ENCODE measurements around the gene KIAA0825. TPM values are rescaled to one million over a fixed set of nuclear protein-coding genes. Genes with fewer than 3 reads are reported as not detected.
"Not testable (repeated sequence)": the region's sequence is repeated elsewhere in the genome, so short reads cannot be mapped to it uniquely, and the experiment has no call there.

The KIAA0825 gene
- total RNA-seq, 1 donor from 2014 or later: 0.62 TPM

- H3K4me3 Mint-ChIP-seq (ENCODE audit: low read depth): no peak overlapping the region
- H3K27ac Mint-ChIP-seq: no peak overlapping the region
- intact Hi-C loops (cut with micrococcal nuclease): no loop called here
- no peak for DNase-seq (ENCODE audit: low spot score)
- H3K27me3 Mint-ChIP-seq (ENCODE audit: low read depth): no peaks in the 10 kb centered on the region
- H3K4me1 Mint-ChIP-seq (ENCODE audit: low read depth): no peaks in the 10 kb centered on the region
- no peaks in the 10 kb centered on the region for H3K9me3 Mint-ChIP-seq
- no peaks in the 10 kb centered on the region for H3K36me3 Mint-ChIP-seq (ENCODE audit: low read depth)
Measured at GRCh38 chr5:94366811-94367210, 251.6 kb downstream of the KIAA0825 start.

- intact Hi-C loops (cut with micrococcal nuclease): no loop called here
- no peak overlapping the region for H3K4me3 Mint-ChIP-seq (ENCODE audit: low read depth)
- H3K27ac Mint-ChIP-seq: no peak overlapping the region
- H3K4me1 Mint-ChIP-seq (ENCODE audit: low read depth): no peaks in the 10 kb centered on the region
- no peaks in the 10 kb centered on the region for H3K9me3 Mint-ChIP-seq
- no peaks in the 10 kb centered on the region for H3K27me3 Mint-ChIP-seq (ENCODE audit: low read depth)
- no peak for DNase-seq (ENCODE audit: low spot score)
- no peaks in the 10 kb centered on the region for H3K36me3 Mint-ChIP-seq (ENCODE audit: low read depth)
Measured at GRCh38 chr5:94362857-94363256, 255.5 kb downstream of the KIAA0825 start.

GRCh38 chr5:94361832-94362796, 256.3 kb downstream of the KIAA0825 start:
- H3K4me3 Mint-ChIP-seq (ENCODE audit: low read depth): no peak overlapping the region
- intact Hi-C loops (cut with micrococcal nuclease): no loop called here
- no peaks in the 10 kb centered on the region for H3K4me1 Mint-ChIP-seq (ENCODE audit: low read depth)
- H3K27ac Mint-ChIP-seq: no peak overlapping the region
- no peaks in the 10 kb centered on the region for H3K9me3 Mint-ChIP-seq
- H3K27me3 Mint-ChIP-seq (ENCODE audit: low read depth): no peaks in the 10 kb centered on the region
- no peak for DNase-seq (ENCODE audit: low spot score)
- no peaks in the 10 kb centered on the region for H3K36me3 Mint-ChIP-seq (ENCODE audit: low read depth)

- Mint-ChIP-seq H3K4me1 (ENCODE audit: low read depth) (no peaks in the 10 kb centered on the region), H3K27ac (no peak overlapping the region), H3K36me3 (ENCODE audit: low read depth) (no peaks in the 10 kb centered on the region), H3K27me3 (ENCODE audit: low read depth) (no peaks in the 10 kb centered on the region), H3K4me3 (ENCODE audit: low read depth) (no peak overlapping the region), H3K9me3 (no peaks in the 10 kb centered on the region)
- intact Hi-C loops (cut with micrococcal nuclease): no loop called here
- DNase-seq (ENCODE audit: low spot score): no peak
Measured at GRCh38 chr5:94361161-94361560, 257.2 kb downstream of the KIAA0825 start.

- no peaks in the 10 kb centered on the region for H3K9me3 Mint-ChIP-seq
- no peaks in the 10 kb centered on the region for H3K36me3 Mint-ChIP-seq (ENCODE audit: low read depth)
- no peaks in the 10 kb centered on the region for H3K27me3 Mint-ChIP-seq (ENCODE audit: low read depth)
- no peak overlapping the region for H3K4me3 Mint-ChIP-seq (ENCODE audit: low read depth)
- intact Hi-C loops (cut with micrococcal nuclease): no loop called here
- H3K27ac Mint-ChIP-seq: no peak overlapping the region
- no peak for DNase-seq (ENCODE audit: low spot score)
- no peaks in the 10 kb centered on the region for H3K4me1 Mint-ChIP-seq (ENCODE audit: low read depth)
Measured at GRCh38 chr5:94360382-94361130, 257.8 kb downstream of the KIAA0825 start.

- Mint-ChIP-seq H3K36me3 (ENCODE audit: low read depth) (no peaks in the 10 kb centered on the region), H3K9me3 (no peaks in the 10 kb centered on the region), H3K27me3 (ENCODE audit: low read depth) (no peaks in the 10 kb centered on the region), H3K4me3 (ENCODE audit: low read depth) (no peak overlapping the region), H3K4me1 (ENCODE audit: low read depth) (no peaks in the 10 kb centered on the region), H3K27ac (no peak overlapping the region)
- DNase-seq (ENCODE audit: low spot score): no peak
- intact Hi-C loops (cut with micrococcal nuclease): no loop called here
Measured at GRCh38 chr5:94359880-94360279, 258.5 kb downstream of the KIAA0825 start.

DNA sequence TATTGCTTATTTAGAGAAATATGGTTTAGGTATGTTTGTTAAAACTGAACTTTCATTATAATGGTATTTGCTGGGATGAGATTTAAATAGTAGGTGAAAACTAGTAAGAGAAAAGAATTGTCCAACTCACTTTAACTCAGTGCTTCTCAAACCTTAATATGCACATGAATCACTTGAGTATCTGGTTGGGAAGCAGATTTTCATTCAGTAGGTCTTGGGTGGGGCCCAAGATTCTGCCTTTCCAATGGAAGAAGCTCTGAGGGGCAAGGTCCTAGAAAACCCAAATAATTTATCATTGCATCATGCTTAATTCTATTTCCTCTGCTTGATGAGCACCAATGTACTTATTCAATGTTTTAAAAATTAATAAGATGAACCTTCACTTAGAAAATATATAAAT, 262.6 kb downstream of the KIAA0825 start:
- intact Hi-C loops (cut with micrococcal nuclease): no loop called here
- H3K27me3 Mint-ChIP-seq (ENCODE audit: low read depth): no peaks in the 10 kb centered on the region
- H3K36me3 Mint-ChIP-seq (ENCODE audit: low read depth): no peaks in the 10 kb centered on the region
- no peaks in the 10 kb centered on the region for H3K4me1 Mint-ChIP-seq (ENCODE audit: low read depth)
- H3K27ac Mint-ChIP-seq: no peak overlapping the region
- no peak for DNase-seq (ENCODE audit: low spot score)
- H3K9me3 Mint-ChIP-seq: no peaks in the 10 kb centered on the region
- H3K4me3 Mint-ChIP-seq (ENCODE audit: low read depth): no peak overlapping the region

DNA sequence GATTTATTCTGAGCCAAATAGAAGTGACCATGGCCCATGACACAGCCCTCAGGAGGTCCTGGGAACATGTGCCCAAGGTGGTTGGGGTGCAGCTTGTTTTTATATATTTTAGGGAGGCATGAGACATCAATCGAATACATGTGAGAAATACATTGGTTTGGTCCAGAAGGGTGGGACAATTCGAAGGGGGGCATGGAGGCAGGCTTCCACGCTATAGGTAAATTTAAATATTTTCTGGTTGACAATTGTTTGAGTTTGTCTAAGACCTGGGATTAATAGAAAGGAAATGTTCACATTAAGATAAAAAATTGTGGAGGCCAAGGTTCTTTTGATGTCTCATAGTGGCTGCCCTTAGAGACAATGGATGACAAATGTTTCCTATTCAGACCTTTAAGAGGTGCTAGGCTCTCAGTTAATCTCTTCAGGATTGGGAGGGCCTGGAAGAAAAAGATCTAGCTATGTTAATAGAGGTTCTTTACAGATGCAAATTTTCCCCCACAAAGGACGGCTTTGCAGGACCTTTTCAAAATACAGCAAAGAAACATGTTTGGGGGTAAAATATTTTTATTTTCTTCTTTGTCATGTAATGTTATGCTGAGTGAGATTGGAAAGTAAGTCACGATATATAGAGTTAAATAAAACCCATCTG, 263.4 kb downstream of the KIAA0825 start:
- H3K27ac Mint-ChIP-seq; H3K36me3 Mint-ChIP-seq (ENCODE audit: low read depth); DNase-seq (ENCODE audit: low spot score); H3K27me3 Mint-ChIP-seq (ENCODE audit: low read depth); H3K9me3 Mint-ChIP-seq; intact Hi-C loops (cut with micrococcal nuclease); H3K4me3 Mint-ChIP-seq (ENCODE audit: low read depth); H3K4me1 Mint-ChIP-seq (ENCODE audit: low read depth): not testable (repeated sequence)

- intact Hi-C loops (cut with micrococcal nuclease): no loop called here
Measured at GRCh38 chr5:94353605-94354004, 264.8 kb downstream of the KIAA0825 start.

GRCh38 chr5:94347130-94347529, 271.3 kb downstream of the KIAA0825 start:
- Mint-ChIP-seq H3K27me3 (ENCODE audit: low read depth) (no peaks in the 10 kb centered on the region), H3K27ac (no peak overlapping the region), H3K4me3 (ENCODE audit: low read depth) (no peak overlapping the region), H3K9me3 (no peaks in the 10 kb centered on the region), H3K36me3 (ENCODE audit: low read depth) (no peaks in the 10 kb centered on the region), H3K4me1 (ENCODE audit: low read depth) (no peaks in the 10 kb centered on the region)
- no peak for DNase-seq (ENCODE audit: low spot score)
- intact Hi-C loops (cut with micrococcal nuclease): no loop called here

More at GRCh38 chr5:94353605-94354004, 264.8 kb downstream of the KIAA0825 start:
- Mint-ChIP-seq H3K4me3 (ENCODE audit: low read depth) (no peak overlapping the region), H3K27me3 (ENCODE audit: low read depth) (no peaks in the 10 kb centered on the region), H3K27ac (no peak overlapping the region), H3K4me1 (ENCODE audit: low read depth) (no peaks in the 10 kb centered on the region), H3K36me3 (ENCODE audit: low read depth) (no peaks in the 10 kb centered on the region), H3K9me3 (no peaks in the 10 kb centered on the region)
- no peak for DNase-seq (ENCODE audit: low spot score)

DNA sequence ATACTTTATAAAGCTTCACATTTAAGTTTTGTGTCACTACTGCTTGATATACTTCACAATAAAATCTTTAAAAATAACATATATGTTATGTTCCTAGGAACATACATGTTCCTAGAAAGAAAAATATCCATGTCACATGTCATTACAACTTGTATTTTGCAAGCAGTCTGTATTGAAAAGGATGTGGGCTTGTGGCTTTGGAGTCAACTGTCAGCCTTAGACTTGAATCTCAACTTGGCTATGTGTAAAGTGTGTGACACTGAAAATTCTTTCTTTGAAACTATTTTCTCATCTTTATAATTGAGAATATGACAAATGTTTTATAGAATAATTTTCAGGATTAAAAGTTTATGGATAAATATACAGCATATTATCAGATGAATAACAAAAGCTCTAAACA, 273.1 kb downstream of the KIAA0825 start:
- Mint-ChIP-seq H3K4me1 (ENCODE audit: low read depth) (no peaks in the 10 kb centered on the region), H3K9me3 (no peaks in the 10 kb centered on the region), H3K36me3 (ENCODE audit: low read depth) (no peaks in the 10 kb centered on the region), H3K27me3 (ENCODE audit: low read depth) (no peaks in the 10 kb centered on the region), H3K27ac (no peak overlapping the region), H3K4me3 (ENCODE audit: low read depth) (no peak overlapping the region)
- DNase-seq (ENCODE audit: low spot score): no peak
- intact Hi-C loops (cut with micrococcal nuclease): no loop called here

- H3K27me3 Mint-ChIP-seq (ENCODE audit: low read depth): no peaks in the 10 kb centered on the region
- DNase-seq (ENCODE audit: low spot score): no peak
- no peak overlapping the region for H3K27ac Mint-ChIP-seq
- H3K4me3 Mint-ChIP-seq (ENCODE audit: low read depth): no peak overlapping the region
- no peaks in the 10 kb centered on the region for H3K9me3 Mint-ChIP-seq
- intact Hi-C loops (cut with micrococcal nuclease): no loop called here
- no peaks in the 10 kb centered on the region for H3K36me3 Mint-ChIP-seq (ENCODE audit: low read depth)
- H3K4me1 Mint-ChIP-seq (ENCODE audit: low read depth): no peaks in the 10 kb centered on the region
Measured at GRCh38 chr5:94337617-94338016, 280.8 kb downstream of the KIAA0825 start.

DNA sequence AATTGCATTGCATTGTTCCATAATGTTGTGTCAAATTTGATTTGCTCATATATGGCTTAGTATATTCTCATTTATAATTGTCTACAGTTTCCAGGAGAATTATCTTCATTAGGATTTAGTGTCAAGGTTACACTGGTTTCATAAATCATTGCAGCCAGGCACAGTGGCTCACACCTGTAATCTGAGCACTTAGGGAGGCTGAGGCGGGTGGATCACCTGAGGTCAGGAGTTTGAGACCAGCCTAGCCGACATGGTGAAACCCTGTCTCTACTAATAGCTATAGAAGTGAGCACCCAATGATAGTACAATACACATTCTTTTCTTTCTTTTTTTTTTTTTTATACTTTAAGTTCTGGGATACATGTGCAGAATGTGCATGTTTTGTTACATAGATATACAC, 282.5 kb downstream of the KIAA0825 start:
- Mint-ChIP-seq H3K27ac (no peak overlapping the region), H3K27me3 (ENCODE audit: low read depth) (no peaks in the 10 kb centered on the region), H3K4me1 (ENCODE audit: low read depth) (no peaks in the 10 kb centered on the region), H3K9me3 (no peaks in the 10 kb centered on the region), H3K36me3 (ENCODE audit: low read depth) (no peaks in the 10 kb centered on the region), H3K4me3 (ENCODE audit: low read depth) (no peak overlapping the region)
- intact Hi-C loops (cut with micrococcal nuclease): no loop called here
- no peak for DNase-seq (ENCODE audit: low spot score)

Data from activated T-helper 2 cell treated with anti-CD3 and anti-CD28 coated beads, Interferon-gamma antibody, Interleukin-2, Interleukin-4, amounts not matched to agents 10 μg/mL and 5 μg/mL and 100 μg/mL, durations not matched to agents 14 hours and 24 hours and 36 hours (primary cell).